ENCODE data around the gene AP1G2. TPM values are rescaled to one million over a fixed set of nuclear protein-coding genes. Genes with fewer than 3 reads are reported as not detected.
"Not testable (repeated sequence)": the region's sequence is repeated elsewhere in the genome, so short reads cannot be mapped to it uniquely, and the experiment has no call there.

AP1G2 gene
- total and polyA plus RNA-seq, 2 of the 4 experiments (the other 2 are of a cell fraction) = 2.9 to 19.2 TPM

- H3K4ac ChIP-seq (ENCODE audit: low read depth, low read length); H4K91ac ChIP-seq (ENCODE audit: insufficient read depth, low read depth, low read length); H3K4me2 ChIP-seq (ENCODE audit: low read depth, low read length); H3K14ac ChIP-seq (replicated peaks; ENCODE audit: low read depth, low read length); H3K9ac ChIP-seq (ENCODE audit: low read depth, low read length); H2BK120ac ChIP-seq (ENCODE audit: low read depth, low read length); H3K23ac ChIP-seq (ENCODE audit: low read depth, low read length); BruUV-seq (replicated peaks); ATAC-seq (ENCODE audit: low read depth); H2AK9ac ChIP-seq (replicated peaks; ENCODE audit: low read depth, low read length, poor library complexity); dilution Hi-C loops (cut with HindIII; ENCODE audit: low sequenced_read_pairs, unreplicated experiment); H2BK5ac ChIP-seq (ENCODE audit: low read depth, low read length, poor library complexity, severe bottlenecking); H4K8ac ChIP-seq (ENCODE audit: low read depth in 2 of 2, low read length in 2 of 2); H3K4me1 ChIP-seq (ENCODE audit: control insufficient read depth, insufficient read depth, low read length); POLR2A ChIA-PET (ENCODE audit: unreplicated experiment); H3K9me3 ChIP-seq (ENCODE audit: control insufficient read depth, insufficient read depth, low read length); H2BK20ac ChIP-seq (ENCODE audit: low read depth, low read length); H3K9me1 ChIP-seq (ENCODE audit: insufficient read depth, low read length); H4K20me1 ChIP-seq (ENCODE audit: insufficient read depth, low read length); H2AK5ac ChIP-seq (ENCODE audit: low read depth, low read length); CTCF ChIA-PET; intact Hi-C loops (cut with micrococcal nuclease); H3K56ac ChIP-seq (ENCODE audit: extremely low read depth, insufficient read depth, low read length); H3K36me3 ChIP-seq (ENCODE audit: control insufficient read depth, insufficient read depth, low read length); H2AFZ ChIP-seq (replicated peaks; ENCODE audit: low read length, poor library complexity); H3K4me3 ChIP-seq (ENCODE audit: insufficient read depth, low read depth, low read length); H3K18ac ChIP-seq (ENCODE audit: low read depth, low read length); DNase-seq; H2BK15ac ChIP-seq (ENCODE audit: low read depth, low read length); H3K79me1 ChIP-seq (ENCODE audit: low read depth in 1 of 2, low read length in 2 of 2); H3K27me3 ChIP-seq (ENCODE audit: control insufficient read depth, insufficient read depth, low read length); in situ Hi-C loops (cut with MboI; ENCODE audit: low sequenced_read_pairs); H3K27ac ChIP-seq (ENCODE audit: insufficient read depth, low read length); H4K5ac ChIP-seq (ENCODE audit: low read depth, low read length): not testable (repeated sequence)
- 70% methylated on average over 7 of the region's 26 CpGs; no CpG with 5 or more reads in 1 of the 2 experiments for whole genome bisulfite sequencing, 2 experiments (ENCODE audit: extremely low coverage in 2 of 2, insufficient read length in 1 of 2)
Measured at GRCh38 chr14:23584527-23585203, 17.1 kb upstream of the AP1G2 start.

GRCh38 chr14:23583761-23584526, 16.4 kb upstream of the AP1G2 start:
- H3K4me2 ChIP-seq (ENCODE audit: low read depth, low read length); H4K20me1 ChIP-seq (ENCODE audit: insufficient read depth, low read length); BruUV-seq (replicated peaks); ATAC-seq (ENCODE audit: low read depth); intact Hi-C loops (cut with micrococcal nuclease); H3K14ac ChIP-seq (replicated peaks; ENCODE audit: low read depth, low read length); H3K4ac ChIP-seq (ENCODE audit: low read depth, low read length); H3K56ac ChIP-seq (ENCODE audit: extremely low read depth, insufficient read depth, low read length); H3K9me3 ChIP-seq (ENCODE audit: control insufficient read depth, insufficient read depth, low read length); H2BK20ac ChIP-seq (ENCODE audit: low read depth, low read length); in situ Hi-C loops (cut with MboI; ENCODE audit: low sequenced_read_pairs); H2BK5ac ChIP-seq (ENCODE audit: low read depth, low read length, poor library complexity, severe bottlenecking); DNase-seq; H4K91ac ChIP-seq (ENCODE audit: insufficient read depth, low read depth, low read length); H3K9ac ChIP-seq (ENCODE audit: low read depth, low read length); H3K4me1 ChIP-seq (ENCODE audit: control insufficient read depth, insufficient read depth, low read length); H2BK15ac ChIP-seq (ENCODE audit: low read depth, low read length); CTCF ChIA-PET; H3K23ac ChIP-seq (ENCODE audit: low read depth, low read length); H3K36me3 ChIP-seq (ENCODE audit: control insufficient read depth, insufficient read depth, low read length); H4K8ac ChIP-seq (ENCODE audit: low read depth in 2 of 2, low read length in 2 of 2); H2BK120ac ChIP-seq (ENCODE audit: low read depth, low read length); POLR2A ChIA-PET (ENCODE audit: unreplicated experiment); H4K5ac ChIP-seq (ENCODE audit: low read depth, low read length); H2AK5ac ChIP-seq (ENCODE audit: low read depth, low read length); H2AK9ac ChIP-seq (replicated peaks; ENCODE audit: low read depth, low read length, poor library complexity); H3K27ac ChIP-seq (ENCODE audit: insufficient read depth, low read length); H2AFZ ChIP-seq (replicated peaks; ENCODE audit: low read length, poor library complexity); H3K79me1 ChIP-seq (ENCODE audit: low read depth in 1 of 2, low read length in 2 of 2); dilution Hi-C loops (cut with HindIII; ENCODE audit: low sequenced_read_pairs, unreplicated experiment); H3K9me1 ChIP-seq (ENCODE audit: insufficient read depth, low read length); H3K18ac ChIP-seq (ENCODE audit: low read depth, low read length); H3K4me3 ChIP-seq (ENCODE audit: insufficient read depth, low read depth, low read length): not testable (repeated sequence)
- WGBS, 2 experiments (ENCODE audit: extremely low coverage in 2 of 2, insufficient read length in 1 of 2) = 89% methylated on average over 7 of the region's 25 CpGs; no CpG with 5 or more reads in 1 of the 2 experiments
- H3K27me3 ChIP-seq (ENCODE audit: control insufficient read depth, insufficient read depth, low read length) = peaks cover 13% of the 10 kb centered on the region

Data from IMR-90 (cell line).